ENCODE measurements around the gene PRDX6. TPM values are rescaled to one million over a fixed set of nuclear protein-coding genes. Genes with fewer than 3 reads are reported as not detected.
A peak's percentile ranks its signal among the peaks of the same experiment; 100 is the strongest.
"Not testable (repeated sequence)": the region's sequence is repeated elsewhere in the genome, so short reads cannot be mapped to it uniquely, and the experiment has no call there.

The PRDX6 gene
- total RNA-seq, 1 experiment from 2014 or later = 259 TPM

- H3K27me3 ChIP-seq = no peaks in the 10 kb centered on the region
- no peak for DNase-seq
- no peak overlapping the region for H3K4me3 ChIP-seq
- H3K36me3 ChIP-seq = no peaks in the 10 kb centered on the region
- H3K27ac ChIP-seq = no peak overlapping the region
- H3K4me1 ChIP-seq = no peaks in the 10 kb centered on the region
- no peaks in the 10 kb centered on the region for H3K9me3 ChIP-seq (replicated peaks)
Measured at GRCh38 chr1:173502104-173502503, 25.0 kb downstream of the PRDX6 start.

GRCh38 chr1:173503391-173503790 is 26.3 kb downstream of the PRDX6 start:
- no peak overlapping the region for H3K27ac ChIP-seq
- peak in 1 of 2 experiments; percentile 26 for DNase-seq
- no peaks in the 10 kb centered on the region for H3K27me3 ChIP-seq
- H3K4me1 ChIP-seq = 0 out of 2 replicates have a peak, but pooled peaks cover 4% of the 10 kb centered on the region
- no peaks in the 10 kb centered on the region for H3K36me3 ChIP-seq
- no peaks in the 10 kb centered on the region for H3K9me3 ChIP-seq (replicated peaks)
- no peak overlapping the region for H3K4me3 ChIP-seq

- Histone ChIP-seq H3K36me3 (no peaks in the 10 kb centered on the region), H3K9me3 (replicated peaks) (no peaks in the 10 kb centered on the region), H3K27ac (no peak overlapping the region), H3K4me1 (0 out of 2 replicates have a peak, but pooled peaks cover 4% of the 10 kb centered on the region), H3K27me3 (no peaks in the 10 kb centered on the region), H3K4me3 (no peak overlapping the region)
- no peak for DNase-seq
Measured at GRCh38 chr1:173504268-173504667, 27.1 kb downstream of the PRDX6 start.

GRCh38 chr1:173505391-173505790 is 28.3 kb downstream of the PRDX6 start:
- Histone ChIP-seq H3K4me1 (0 out of 2 replicates have a peak, but pooled peaks cover 4% of the 10 kb centered on the region), H3K4me3 (no peak overlapping the region), H3K36me3 (no peaks in the 10 kb centered on the region), H3K27me3 (no peaks in the 10 kb centered on the region), H3K9me3 (replicated peaks) (no peaks in the 10 kb centered on the region), H3K27ac (no peak overlapping the region)
- DNase-seq = no peak

- no peak for DNase-seq
- no peak overlapping the region for H3K27ac ChIP-seq
Measured at GRCh38 chr1:173506437-173506836, 29.3 kb downstream of the PRDX6 start.

DNA sequence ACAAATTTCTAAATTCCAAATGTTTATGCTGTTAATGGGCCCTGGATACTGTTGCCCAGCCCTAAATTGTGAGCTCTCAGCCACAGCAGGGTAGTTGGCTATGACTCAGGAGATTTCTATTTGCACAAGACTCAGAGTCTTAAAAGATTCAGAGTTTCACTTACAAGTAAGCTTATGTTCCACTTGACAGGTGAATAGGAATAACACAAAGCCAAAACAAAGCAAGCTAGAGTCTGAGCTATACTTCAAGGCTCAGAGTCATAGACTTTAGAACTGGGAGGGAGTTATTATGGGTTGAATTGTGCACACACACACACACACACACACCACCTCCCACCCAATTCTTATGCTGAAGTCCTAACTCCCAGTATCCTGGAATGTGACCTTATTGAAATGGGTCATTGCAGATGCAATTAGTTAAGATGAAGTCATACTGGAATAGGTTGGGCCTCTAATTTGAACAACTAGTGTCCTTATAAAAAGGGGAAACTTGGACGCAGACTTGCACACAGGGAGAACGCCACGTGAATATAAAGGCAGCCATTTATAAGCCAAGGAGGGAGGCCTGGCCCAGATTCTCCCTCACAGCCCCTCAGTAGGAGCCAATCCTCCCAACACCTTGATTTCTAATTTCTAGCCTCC is 30.2 kb downstream of the PRDX6 start:
- Histone ChIP-seq H3K27ac (no peak overlapping the region), H3K9me3 (replicated peaks) (no peaks in the 10 kb centered on the region), H3K27me3 (no peaks in the 10 kb centered on the region), H3K4me3 (no peak overlapping the region), H3K4me1 (0 out of 2 replicates have a peak, but pooled peaks cover 4% of the 10 kb centered on the region), H3K36me3 (no peaks in the 10 kb centered on the region)
- peak in 1 of 2 experiments; percentile 38 for DNase-seq

More at GRCh38 chr1:173506437-173506836, 29.3 kb downstream of the PRDX6 start:
- Histone ChIP-seq H3K9me3 (replicated peaks) (no peaks in the 10 kb centered on the region), H3K36me3 (no peaks in the 10 kb centered on the region), H3K4me1 (0 out of 2 replicates have a peak, but pooled peaks cover 4% of the 10 kb centered on the region), H3K4me3 (no peak overlapping the region), H3K27me3 (no peaks in the 10 kb centered on the region)

DNA sequence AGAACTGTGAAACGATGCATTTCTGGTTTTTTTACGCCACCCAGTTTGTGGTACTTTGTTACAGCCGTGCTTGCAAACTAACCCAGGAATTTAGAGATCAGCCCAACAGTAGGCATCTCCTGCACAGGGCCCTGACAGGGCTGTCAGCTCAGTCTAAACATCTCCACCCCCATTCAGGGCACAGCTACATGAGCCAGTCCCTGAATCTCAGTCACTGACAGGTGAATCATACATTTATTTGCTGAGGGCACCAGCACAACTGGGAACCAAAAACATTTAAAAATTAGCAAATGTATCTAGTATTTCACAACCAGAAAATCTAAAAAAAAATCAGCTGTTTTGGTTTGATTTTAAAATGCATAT is 30.7 kb downstream of the PRDX6 start:
- no peak overlapping the region for H3K27ac ChIP-seq
- no peak overlapping the region for H3K4me3 ChIP-seq
- no peaks in the 10 kb centered on the region for H3K36me3 ChIP-seq
- no peaks in the 10 kb centered on the region for H3K27me3 ChIP-seq
- DNase-seq = no peak
- H3K4me1 ChIP-seq = 0 out of 2 replicates have a peak, but pooled peaks cover 4% of the 10 kb centered on the region
- no peaks in the 10 kb centered on the region for H3K9me3 ChIP-seq (replicated peaks)

DNA sequence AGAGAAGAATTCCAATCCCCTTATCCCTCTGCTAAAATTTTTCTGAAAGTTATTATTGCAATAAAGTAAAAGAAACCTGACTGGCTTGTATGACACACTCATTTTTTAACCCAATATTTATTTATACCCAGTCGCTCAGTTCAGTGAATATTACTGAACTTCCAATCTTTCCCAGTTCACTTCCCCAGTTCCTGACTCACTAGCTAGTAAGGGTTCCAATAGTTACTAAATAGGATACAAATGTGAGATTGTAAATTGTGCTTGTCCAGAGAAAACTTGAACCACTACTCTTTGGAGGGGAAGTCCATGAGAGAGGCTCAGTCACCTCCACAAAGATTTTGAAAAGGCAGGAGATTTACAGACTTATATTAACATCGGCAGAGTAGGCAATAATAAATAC is 31.4 kb downstream of the PRDX6 start:
- H3K27me3 ChIP-seq = no peaks in the 10 kb centered on the region
- no peak overlapping the region for H3K27ac ChIP-seq
- no peaks in the 10 kb centered on the region for H3K9me3 ChIP-seq (replicated peaks)
- DNase-seq = no peak
- no peaks in the 10 kb centered on the region for H3K36me3 ChIP-seq
- H3K4me3 ChIP-seq = no peak overlapping the region
- H3K4me1 ChIP-seq = 0 out of 2 replicates have a peak, but pooled peaks cover 4% of the 10 kb centered on the region

DNA sequence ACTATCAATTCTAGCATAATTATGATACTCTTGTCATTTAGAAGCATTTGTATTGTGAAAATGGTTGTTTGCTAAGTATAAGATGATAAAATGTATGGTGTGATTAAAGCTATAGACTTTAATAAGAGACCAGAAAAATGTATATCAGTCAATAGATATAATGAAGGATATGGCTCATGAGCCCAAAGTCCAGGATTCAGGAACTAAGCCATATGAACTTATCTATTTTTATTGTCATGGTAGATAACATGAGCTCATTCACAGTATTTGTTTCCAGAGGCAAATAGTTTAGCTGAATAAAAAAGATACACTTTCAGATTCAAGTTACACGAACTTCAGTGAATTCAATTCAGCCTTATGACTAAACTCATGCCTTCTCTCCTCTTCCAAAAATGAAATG is 32.7 kb downstream of the PRDX6 start:
- DNase-seq = no peak
- H3K27ac ChIP-seq = no peak overlapping the region
- no peaks in the 10 kb centered on the region for H3K9me3 ChIP-seq (replicated peaks)
- no peak overlapping the region for H3K4me3 ChIP-seq
- no peaks in the 10 kb centered on the region for H3K27me3 ChIP-seq
- H3K4me1 ChIP-seq = 0 out of 2 replicates have a peak, but pooled peaks cover 4% of the 10 kb centered on the region
- H3K36me3 ChIP-seq = no peaks in the 10 kb centered on the region

- H3K27me3 ChIP-seq; H3K4me1 ChIP-seq; DNase-seq; H3K27ac ChIP-seq; H3K36me3 ChIP-seq; H3K4me3 ChIP-seq; H3K9me3 ChIP-seq (replicated peaks): not testable (repeated sequence)
Measured at GRCh38 chr1:173514503-173514902, 37.4 kb downstream of the PRDX6 start.

- no peak for DNase-seq
- Histone ChIP-seq H3K4me3 (no peak overlapping the region), H3K27me3 (no peaks in the 10 kb centered on the region), H3K27ac (no peak overlapping the region), H3K9me3 (replicated peaks) (no peaks in the 10 kb centered on the region), H3K36me3 (no peaks in the 10 kb centered on the region), H3K4me1 (no peaks in the 10 kb centered on the region)
Measured at GRCh38 chr1:173520799-173521198, 43.7 kb downstream of the PRDX6 start.

DNA sequence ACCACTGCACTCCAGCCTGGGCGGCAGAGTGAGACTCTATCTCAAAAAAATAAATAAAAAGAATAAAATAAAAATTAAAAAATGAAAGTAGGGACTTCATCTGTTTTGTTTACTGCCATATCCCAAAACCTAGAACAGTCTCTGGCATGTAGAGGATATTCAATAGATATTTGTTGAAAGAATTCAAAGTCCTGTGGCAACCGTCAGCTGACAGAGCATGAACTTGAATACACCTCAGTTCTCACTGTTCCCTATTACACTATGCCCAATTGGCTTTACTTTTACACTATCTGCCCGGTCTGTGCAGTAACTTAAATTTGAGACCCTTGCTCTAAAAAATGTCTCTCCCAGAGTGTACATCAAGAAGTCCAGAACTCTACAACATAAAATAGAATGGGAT is 46.2 kb downstream of the PRDX6 start:
- no peaks in the 10 kb centered on the region for H3K27me3 ChIP-seq
- no peaks in the 10 kb centered on the region for H3K4me1 ChIP-seq
- H3K4me3 ChIP-seq = no peak overlapping the region
- H3K36me3 ChIP-seq = no peaks in the 10 kb centered on the region
- H3K27ac ChIP-seq = no peak overlapping the region
- no peak for DNase-seq
- H3K9me3 ChIP-seq (replicated peaks) = no peaks in the 10 kb centered on the region

DNA sequence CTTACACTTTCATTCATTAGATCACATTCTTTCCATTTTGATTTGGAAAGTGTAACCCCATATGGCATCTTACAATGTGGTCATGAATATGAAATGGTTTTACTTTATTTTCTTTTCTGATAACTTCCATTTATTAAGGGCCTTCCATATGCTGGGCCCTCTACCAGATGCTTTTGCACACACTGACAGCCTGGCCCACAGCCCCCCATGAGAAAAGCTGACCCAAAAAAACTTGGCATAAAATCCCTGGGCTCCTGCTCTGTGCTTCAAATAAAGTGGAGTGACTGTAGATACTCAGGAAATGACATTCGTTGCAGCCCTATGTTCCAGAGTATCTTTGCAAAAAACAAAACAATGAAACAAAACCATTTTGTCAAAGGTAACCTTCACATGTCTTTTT is 48.8 kb downstream of the PRDX6 start:
- no peaks in the 10 kb centered on the region for H3K4me1 ChIP-seq
- H3K36me3 ChIP-seq = no peaks in the 10 kb centered on the region
- DNase-seq = no peak
- H3K4me3 ChIP-seq = no peak overlapping the region
- H3K27me3 ChIP-seq = no peaks in the 10 kb centered on the region
- no peaks in the 10 kb centered on the region for H3K9me3 ChIP-seq (replicated peaks)
- H3K27ac ChIP-seq = no peak overlapping the region

GRCh38 chr1:173527151-173527826 is 50.2 kb downstream of the PRDX6 start:
- peak in 1 of 2 experiments; percentile 41 for DNase-seq
- H3K9me3 ChIP-seq (replicated peaks) = no peaks in the 10 kb centered on the region
- H3K4me3 ChIP-seq = no peak overlapping the region
- no peaks in the 10 kb centered on the region for H3K4me1 ChIP-seq
- H3K27ac ChIP-seq = no peak overlapping the region
- H3K36me3 ChIP-seq = no peaks in the 10 kb centered on the region
- no peaks in the 10 kb centered on the region for H3K27me3 ChIP-seq

DNA sequence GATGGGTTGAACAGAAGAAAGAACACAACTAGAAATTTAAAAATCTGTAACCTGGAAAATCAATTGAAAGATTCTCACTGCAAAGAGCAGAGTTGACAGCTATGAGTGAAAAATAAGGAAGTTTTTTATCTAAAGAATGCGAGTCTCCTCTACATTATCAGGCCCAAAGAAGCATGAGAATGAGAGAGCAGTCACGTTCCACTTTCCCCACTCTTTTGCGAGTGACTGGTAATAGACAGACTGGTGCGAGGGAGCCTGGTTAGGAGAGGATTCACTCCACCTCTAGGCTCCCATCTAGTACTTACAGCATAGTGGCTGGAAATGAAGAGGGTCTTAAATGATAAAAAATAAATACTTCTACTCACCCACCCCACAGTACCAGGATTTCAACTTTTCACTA is 52.0 kb downstream of the PRDX6 start:
- Histone ChIP-seq H3K9me3 (replicated peaks) (no peaks in the 10 kb centered on the region), H3K36me3 (no peaks in the 10 kb centered on the region), H3K4me3 (no peak overlapping the region), H3K4me1 (no peaks in the 10 kb centered on the region), H3K27ac (no peak overlapping the region), H3K27me3 (no peaks in the 10 kb centered on the region)
- DNase-seq = no peak

All from SJCRH30 (cell line).